WERI-Rb-1 (cell line): ENCODE measurements around the gene ILF3.

Experiments used
- DNase-seq: peaks from one replicate; pipeline ENCODE4 v3.0.0-alpha.2; 2020
- H3K27ac ChIP-seq: fragments of 250-450 bp; sonication (Bioruptor Pico); 2 replicates; pipeline ENCODE4 v1.5.1; 2020; ENCODE audit warnings: mild to moderate bottlenecking, moderate library complexity
- H3K27me3 ChIP-seq: fragments of 250-450 bp; sonication (Bioruptor Pico); 2 replicates; pipeline ENCODE4 v1.5.1; 2021; ENCODE audit warnings: mild to moderate bottlenecking, low read depth, moderate library complexity; ENCODE audit not compliant: insufficient read depth, severe bottlenecking
- H3K36me3 ChIP-seq: fragments of 250-450 bp; sonication (Bioruptor Pico); 2 replicates; pipeline ENCODE4 v1.5.1; 2020; ENCODE audit warnings: mild to moderate bottlenecking, moderate library complexity
- H3K4me3 ChIP-seq: 2 replicates; pipeline ENCODE4 v1.5.1; 2011; ENCODE audit warnings: low read depth, mild to moderate bottlenecking, control low read depth, low read length
- H3K9me3 ChIP-seq: fragments of 250-450 bp; sonication (Bioruptor Pico); 2 replicates; pipeline ENCODE4 v1.5.1; 2021; ENCODE audit warnings: mild to moderate bottlenecking, moderate library complexity; ENCODE audit not compliant: severe bottlenecking
- CTCF ChIP-seq: IDR thresholded peaks from 2 replicates; pipeline ENCODE4 v1.5.1; 2011; ENCODE audit warnings: low read depth, mild to moderate bottlenecking, control low read depth, inconsistent platforms, low read length

ILF3 gene

GRCh38 chr19:10653732-10654609, at the start of gene ILF3:
TSS of gene ILF3 (plus strand) at chr19:10654346. CDS start at chr19:10670606, 16,260 bp downstream.
- Histone ChIP-seq H3K9me3 (no peaks in the 10 kb centered on the region), H3K27me3 (no peaks in the 10 kb centered on the region), H3K4me3 (peak within 1 kb of the TSS; percentile 91), H3K36me3 (peaks cover 54% of the 10 kb centered on the region), H3K27ac (peak within 1 kb of the TSS; percentile 100)
- peak; percentile 100 for DNase-seq
- TF ChIP-seq CTCF, result no peak

GRCh38 chr19:10604460-10604980, 49.6 kb upstream of the ILF3 start:
- Histone ChIP-seq H3K4me3 (no peak overlapping the region), H3K27ac (no peak overlapping the region)
- no peak for DNase-seq

GRCh38 chr19:10611907-10612306, 42.2 kb upstream of the ILF3 start:
- Histone ChIP-seq H3K27me3 (no peaks in the 10 kb centered on the region), H3K36me3 (no peaks in the 10 kb centered on the region), H3K27ac (no peak overlapping the region), H3K9me3 (no peaks in the 10 kb centered on the region), H3K4me3 (no peak overlapping the region)
- peak; percentile 55 for DNase-seq
- no peak for TF ChIP-seq CTCF

More at GRCh38 chr19:10604460-10604980, 49.6 kb upstream of the ILF3 start:
- H3K36me3 ChIP-seq, result no peaks in the 10 kb centered on the region
- no peaks in the 10 kb centered on the region for H3K9me3 ChIP-seq
- no peaks in the 10 kb centered on the region for H3K27me3 ChIP-seq
- TF ChIP-seq CTCF, result no peak

GRCh38 chr19:10612499-10613119, 41.5 kb upstream of the ILF3 start:
- no peak for DNase-seq
- Histone ChIP-seq H3K36me3 (no peaks in the 10 kb centered on the region), H3K4me3 (no peak overlapping the region), H3K27ac (no peak overlapping the region), H3K9me3 (no peaks in the 10 kb centered on the region), H3K27me3 (no peaks in the 10 kb centered on the region)
- no peak for TF ChIP-seq CTCF

- H3K36me3 ChIP-seq, result no peaks in the 10 kb centered on the region
- no peaks in the 10 kb centered on the region for H3K9me3 ChIP-seq
- no peaks in the 10 kb centered on the region for H3K27me3 ChIP-seq
- no peak for TF ChIP-seq CTCF
- no peak overlapping the region for H3K27ac ChIP-seq
- H3K4me3 ChIP-seq, result no peak overlapping the region
- DNase-seq, result no peak
Observed at GRCh38 chr19:10615429-10616023, 38.6 kb upstream of the ILF3 start.
